ENCODE results near the gene CXXC4. TPM values are rescaled to one million over a fixed set of nuclear protein-coding genes. Genes with fewer than 3 reads are reported as not detected.

Gene CXXC4
- total RNA-seq, 1 experiment from 2014 or later, result 0.76 TPM

GRCh38 chr4:104446431-104447278 lies 48.0 kb downstream of the CXXC4 start:
- Histone ChIP-seq H3F3A (ENCODE audit: insufficient read depth, low read depth) (no peaks in the 10 kb centered on the region), H3K4me1 (replicated peaks; ENCODE audit: insufficient read depth) (no peaks in the 10 kb centered on the region), H3K4me3 (no peak overlapping the region), H3K36me3 (ENCODE audit: low read depth) (no peaks in the 10 kb centered on the region), H3K27me3 (ENCODE audit: insufficient read depth, low read depth) (no peaks in the 10 kb centered on the region), H3K79me2 (ENCODE audit: low read depth) (no peaks in the 10 kb centered on the region), H3K4me2 (no peak overlapping the region), H2AFZ (no peak overlapping the region), H4K20me1 (ENCODE audit: insufficient read depth) (no peaks in the 10 kb centered on the region), H3K9me2 (ENCODE audit: insufficient read depth) (no peaks in the 10 kb centered on the region), H3K27ac (no peak overlapping the region), H3K9me3 (ENCODE audit: insufficient read depth, low read depth) (no peaks in the 10 kb centered on the region)
- no peak for DNase-seq
- POLR2A ChIA-PET (ENCODE audit: unreplicated experiment), result no interaction called here
- no TSS peak for BruUV-seq (replicated peaks)
- TF ChIP-seq EZH2 (IDR thresholded peaks at IDR 0.05; ENCODE audit: low read depth) (no peak), CTCF (conservative IDR thresholded peaks at IDR 0.05) (no peak)
- intact Hi-C loops (cut with micrococcal nuclease; ENCODE audit: unreplicated experiment), result no loop called here
- CTCF ChIA-PET, result no interaction called here

GRCh38 chr4:104444685-104445084 lies 50.0 kb downstream of the CXXC4 start:
- POLR2A ChIA-PET (ENCODE audit: unreplicated experiment), result no interaction called here
- Histone ChIP-seq H3K9me2 (ENCODE audit: insufficient read depth) (no peaks in the 10 kb centered on the region), H3K4me1 (replicated peaks; ENCODE audit: insufficient read depth) (no peaks in the 10 kb centered on the region), H3K4me2 (no peak overlapping the region), H3F3A (ENCODE audit: insufficient read depth, low read depth) (no peaks in the 10 kb centered on the region), H4K20me1 (ENCODE audit: insufficient read depth) (no peaks in the 10 kb centered on the region), H3K27ac (no peak overlapping the region), H3K27me3 (ENCODE audit: insufficient read depth, low read depth) (no peaks in the 10 kb centered on the region), H3K79me2 (ENCODE audit: low read depth) (no peaks in the 10 kb centered on the region), H2AFZ (no peak overlapping the region), H3K9me3 (ENCODE audit: insufficient read depth, low read depth) (no peaks in the 10 kb centered on the region), H3K36me3 (ENCODE audit: low read depth) (no peaks in the 10 kb centered on the region), H3K4me3 (no peak overlapping the region)
- no peak for DNase-seq
- BruUV-seq (replicated peaks), result no TSS peak
- TF ChIP-seq CTCF (conservative IDR thresholded peaks at IDR 0.05), result no peak
- no peak for TF ChIP-seq EZH2 (IDR thresholded peaks at IDR 0.05; ENCODE audit: low read depth)
- intact Hi-C loops (cut with micrococcal nuclease; ENCODE audit: unreplicated experiment), result no loop called here
- CTCF ChIA-PET, result no interaction called here

GRCh38 chr4:104436542-104436941 lies 58.2 kb downstream of the CXXC4 start:
- intact Hi-C loops (cut with micrococcal nuclease; ENCODE audit: unreplicated experiment), result no loop called here
- no TSS peak for BruUV-seq (replicated peaks)
- no peaks in the 10 kb centered on the region for H3K79me2 ChIP-seq (ENCODE audit: low read depth)
- no peak overlapping the region for H3K4me3 ChIP-seq
- no peak overlapping the region for H3K4me2 ChIP-seq
- POLR2A ChIA-PET (ENCODE audit: unreplicated experiment), result no interaction called here
- no peak overlapping the region for H2AFZ ChIP-seq
- H3K9me3 ChIP-seq (ENCODE audit: insufficient read depth, low read depth), result no peaks in the 10 kb centered on the region
- H4K20me1 ChIP-seq (ENCODE audit: insufficient read depth), result no peaks in the 10 kb centered on the region
- no peaks in the 10 kb centered on the region for H3K4me1 ChIP-seq (replicated peaks; ENCODE audit: insufficient read depth)
- H3F3A ChIP-seq (ENCODE audit: insufficient read depth, low read depth), result no peaks in the 10 kb centered on the region
- CTCF ChIA-PET, result no interaction called here
- no peak overlapping the region for H3K27ac ChIP-seq
- no peak for DNase-seq
- H3K9me2 ChIP-seq (ENCODE audit: insufficient read depth), result no peaks in the 10 kb centered on the region
- no peaks in the 10 kb centered on the region for H3K36me3 ChIP-seq (ENCODE audit: low read depth)
- no peaks in the 10 kb centered on the region for H3K27me3 ChIP-seq (ENCODE audit: insufficient read depth, low read depth)
- TF ChIP-seq EZH2 (IDR thresholded peaks at IDR 0.05; ENCODE audit: low read depth), result no peak

Measured in PC-9 (cell line).